ENCODE measurements around the gene CMC1. TPM values are rescaled to one million over a fixed set of nuclear protein-coding genes. Genes with fewer than 3 reads are reported as not detected.
"Not testable (repeated sequence)": the region's sequence is repeated elsewhere in the genome, so short reads cannot be mapped to it uniquely, and the experiment has no call there.

CMC1 gene
- polyA plus RNA-seq (2013, experiment 1 of 2): 39.4 TPM
- 49.3 TPM for polyA plus RNA-seq (2013, experiment 2 of 2)

- WGBS: 2% methylated on average over 68 of the region's 68 CpGs
- H3K27ac ChIP-seq (ENCODE audit: low read depth, low read length): peak within 1 kb of the TSS; percentile 70
- no peaks in the 10 kb centered on the region for H3K36me3 ChIP-seq (ENCODE audit: insufficient read depth, low read length)
- peak within 1 kb of the TSS; percentile 85 for H3K9ac ChIP-seq (ENCODE audit: low read depth, low read length)
- H3K27me3 ChIP-seq (ENCODE audit: insufficient read depth, low read length): no peaks in the 10 kb centered on the region
- peak within 1 kb of the TSS; percentile 73 for H3K4me3 ChIP-seq (ENCODE audit: low read length)
- no peaks in the 10 kb centered on the region for H3K9me3 ChIP-seq (ENCODE audit: insufficient read depth, low read depth, low read length)
- peaks cover 34% of the 10 kb centered on the region for H3K4me1 ChIP-seq (ENCODE audit: insufficient read depth, low read length)
Measured at GRCh38 chr3:28241221-28242160, at the start of gene CMC1. TSS of gene CMC1 (plus strand) at chr3:28241619. CDS start at chr3:28241794, 175 bp downstream.

GRCh38 chr3:28198161-28198560, 43.3 kb upstream of the CMC1 start:
- Histone ChIP-seq H3K9me3 (ENCODE audit: insufficient read depth, low read depth, low read length) (no peaks in the 10 kb centered on the region), H3K36me3 (ENCODE audit: insufficient read depth, low read length) (no peaks in the 10 kb centered on the region), H3K9ac (ENCODE audit: low read depth, low read length) (no peak overlapping the region), H3K27ac (ENCODE audit: low read depth, low read length) (no peak overlapping the region), H3K4me1 (ENCODE audit: insufficient read depth, low read length) (no peaks in the 10 kb centered on the region), H3K4me3 (ENCODE audit: low read length) (no peak overlapping the region), H3K27me3 (ENCODE audit: insufficient read depth, low read length) (no peaks in the 10 kb centered on the region)
- 97% methylated on average over 3 of the region's 3 CpGs for WGBS

GRCh38 chr3:28198974-28199373, 42.4 kb upstream of the CMC1 start:
- H3K4me3 ChIP-seq (ENCODE audit: low read length): no peak overlapping the region
- 98% methylated on average over 2 of the region's 3 CpGs for WGBS
- H3K27ac ChIP-seq (ENCODE audit: low read depth, low read length): no peak overlapping the region
- H3K36me3 ChIP-seq (ENCODE audit: insufficient read depth, low read length): no peaks in the 10 kb centered on the region
- no peaks in the 10 kb centered on the region for H3K27me3 ChIP-seq (ENCODE audit: insufficient read depth, low read length)
- no peaks in the 10 kb centered on the region for H3K9me3 ChIP-seq (ENCODE audit: insufficient read depth, low read depth, low read length)
- no peak overlapping the region for H3K9ac ChIP-seq (ENCODE audit: low read depth, low read length)
- H3K4me1 ChIP-seq (ENCODE audit: insufficient read depth, low read length): no peaks in the 10 kb centered on the region

GRCh38 chr3:28199643-28200042, 41.8 kb upstream of the CMC1 start:
- H3K9me3 ChIP-seq (ENCODE audit: insufficient read depth, low read depth, low read length); H3K27me3 ChIP-seq (ENCODE audit: insufficient read depth, low read length); H3K9ac ChIP-seq (ENCODE audit: low read depth, low read length); H3K27ac ChIP-seq (ENCODE audit: low read depth, low read length); H3K4me1 ChIP-seq (ENCODE audit: insufficient read depth, low read length); H3K36me3 ChIP-seq (ENCODE audit: insufficient read depth, low read length); H3K4me3 ChIP-seq (ENCODE audit: low read length): not testable (repeated sequence)
- WGBS: 97% methylated on average over 15 of the region's 15 CpGs

- not testable (repeated sequence) for H3K9ac ChIP-seq (ENCODE audit: low read depth, low read length); H3K36me3 ChIP-seq (ENCODE audit: insufficient read depth, low read length); H3K27ac ChIP-seq (ENCODE audit: low read depth, low read length); H3K4me1 ChIP-seq (ENCODE audit: insufficient read depth, low read length); H3K4me3 ChIP-seq (ENCODE audit: low read length); H3K9me3 ChIP-seq (ENCODE audit: insufficient read depth, low read depth, low read length); H3K27me3 ChIP-seq (ENCODE audit: insufficient read depth, low read length)
- 97% methylated on average over 47 of the region's 47 CpGs for WGBS
Measured at GRCh38 chr3:28200366-28200848, 41.0 kb upstream of the CMC1 start.

- no peaks in the 10 kb centered on the region for H3K36me3 ChIP-seq (ENCODE audit: insufficient read depth, low read length)
- no peak overlapping the region for H3K9ac ChIP-seq (ENCODE audit: low read depth, low read length)
- H3K4me3 ChIP-seq (ENCODE audit: low read length): no peak overlapping the region
- no peaks in the 10 kb centered on the region for H3K4me1 ChIP-seq (ENCODE audit: insufficient read depth, low read length)
- 91% methylated on average over 1 of the region's 2 CpGs for WGBS
- no peak overlapping the region for H3K27ac ChIP-seq (ENCODE audit: low read depth, low read length)
- no peaks in the 10 kb centered on the region for H3K9me3 ChIP-seq (ENCODE audit: insufficient read depth, low read depth, low read length)
- H3K27me3 ChIP-seq (ENCODE audit: insufficient read depth, low read length): no peaks in the 10 kb centered on the region
Measured at GRCh38 chr3:28206479-28206878, 34.9 kb upstream of the CMC1 start.

GRCh38 chr3:28207000-28207733, 34.3 kb upstream of the CMC1 start:
- no peak overlapping the region for H3K4me3 ChIP-seq (ENCODE audit: low read length)
- no peaks in the 10 kb centered on the region for H3K9me3 ChIP-seq (ENCODE audit: insufficient read depth, low read depth, low read length)
- H3K36me3 ChIP-seq (ENCODE audit: insufficient read depth, low read length): no peaks in the 10 kb centered on the region
- H3K27me3 ChIP-seq (ENCODE audit: insufficient read depth, low read length): no peaks in the 10 kb centered on the region
- H3K27ac ChIP-seq (ENCODE audit: low read depth, low read length): no peak overlapping the region
- no peaks in the 10 kb centered on the region for H3K4me1 ChIP-seq (ENCODE audit: insufficient read depth, low read length)
- 93% methylated on average over 7 of the region's 7 CpGs for WGBS
- no peak overlapping the region for H3K9ac ChIP-seq (ENCODE audit: low read depth, low read length)

- no peaks in the 10 kb centered on the region for H3K4me1 ChIP-seq (ENCODE audit: insufficient read depth, low read length)
- H3K27ac ChIP-seq (ENCODE audit: low read depth, low read length): no peak overlapping the region
- no peaks in the 10 kb centered on the region for H3K27me3 ChIP-seq (ENCODE audit: insufficient read depth, low read length)
- H3K36me3 ChIP-seq (ENCODE audit: insufficient read depth, low read length): no peaks in the 10 kb centered on the region
- H3K4me3 ChIP-seq (ENCODE audit: low read length): no peak overlapping the region
- H3K9me3 ChIP-seq (ENCODE audit: insufficient read depth, low read depth, low read length): peaks cover 11% of the 10 kb centered on the region; the same call in 1 of the 2 replicates
- H3K9ac ChIP-seq (ENCODE audit: low read depth, low read length): no peak overlapping the region
- WGBS: 94% methylated on average over 1 of the region's 1 CpG
Measured at GRCh38 chr3:28210968-28211713, 30.3 kb upstream of the CMC1 start.

- 83% methylated on average over 1 of the region's 1 CpG for WGBS
- H3K36me3 ChIP-seq (ENCODE audit: insufficient read depth, low read length): no peaks in the 10 kb centered on the region
- H3K27me3 ChIP-seq (ENCODE audit: insufficient read depth, low read length): no peaks in the 10 kb centered on the region
- H3K4me3 ChIP-seq (ENCODE audit: low read length): no peak overlapping the region
- no peaks in the 10 kb centered on the region for H3K4me1 ChIP-seq (ENCODE audit: insufficient read depth, low read length)
- H3K27ac ChIP-seq (ENCODE audit: low read depth, low read length): no peak overlapping the region
- no peak overlapping the region for H3K9ac ChIP-seq (ENCODE audit: low read depth, low read length)
- peaks cover 11% of the 10 kb centered on the region; the same call in 1 of the 2 replicates for H3K9me3 ChIP-seq (ENCODE audit: insufficient read depth, low read depth, low read length)
Measured at GRCh38 chr3:28212681-28213080, 28.7 kb upstream of the CMC1 start.

GRCh38 chr3:28215407-28215806, 26.0 kb upstream of the CMC1 start:
- H3K27ac ChIP-seq (ENCODE audit: low read depth, low read length): no peak overlapping the region
- 97% methylated on average over 3 of the region's 3 CpGs for WGBS

More at GRCh38 chr3:28215407-28215806, 26.0 kb upstream of the CMC1 start:
- Histone ChIP-seq H3K9ac (ENCODE audit: low read depth, low read length) (no peak overlapping the region), H3K4me1 (ENCODE audit: insufficient read depth, low read length) (no peaks in the 10 kb centered on the region), H3K9me3 (ENCODE audit: insufficient read depth, low read depth, low read length) (peaks cover 11% of the 10 kb centered on the region; the same call in 1 of the 2 replicates), H3K4me3 (ENCODE audit: low read length) (no peak overlapping the region), H3K27me3 (ENCODE audit: insufficient read depth, low read length) (no peaks in the 10 kb centered on the region), H3K36me3 (ENCODE audit: insufficient read depth, low read length) (no peaks in the 10 kb centered on the region)
